ENCODE results near the gene LGR6.

Gene LGR6

DNA sequence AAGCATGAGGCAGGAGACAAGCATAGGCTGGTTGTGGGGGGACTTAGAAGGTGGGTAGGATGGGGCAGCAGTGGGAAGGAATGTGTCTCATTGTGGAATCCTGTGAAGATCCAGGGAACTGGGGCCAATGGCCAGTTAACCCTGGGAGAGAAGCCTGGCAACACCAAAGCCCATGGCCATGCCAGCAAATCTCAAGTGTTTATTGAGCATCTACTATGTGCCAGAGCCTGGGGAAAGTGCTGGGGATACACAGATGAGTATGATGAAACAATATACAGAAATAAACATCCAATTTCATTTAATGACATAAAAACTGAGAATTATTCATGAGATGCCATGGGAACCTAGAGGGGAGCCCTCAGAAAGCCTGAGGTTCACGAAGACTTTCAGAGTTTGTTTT is 17.4 kb downstream of the LGR6 start:
- TF ChIP-seq, protein P1, sequence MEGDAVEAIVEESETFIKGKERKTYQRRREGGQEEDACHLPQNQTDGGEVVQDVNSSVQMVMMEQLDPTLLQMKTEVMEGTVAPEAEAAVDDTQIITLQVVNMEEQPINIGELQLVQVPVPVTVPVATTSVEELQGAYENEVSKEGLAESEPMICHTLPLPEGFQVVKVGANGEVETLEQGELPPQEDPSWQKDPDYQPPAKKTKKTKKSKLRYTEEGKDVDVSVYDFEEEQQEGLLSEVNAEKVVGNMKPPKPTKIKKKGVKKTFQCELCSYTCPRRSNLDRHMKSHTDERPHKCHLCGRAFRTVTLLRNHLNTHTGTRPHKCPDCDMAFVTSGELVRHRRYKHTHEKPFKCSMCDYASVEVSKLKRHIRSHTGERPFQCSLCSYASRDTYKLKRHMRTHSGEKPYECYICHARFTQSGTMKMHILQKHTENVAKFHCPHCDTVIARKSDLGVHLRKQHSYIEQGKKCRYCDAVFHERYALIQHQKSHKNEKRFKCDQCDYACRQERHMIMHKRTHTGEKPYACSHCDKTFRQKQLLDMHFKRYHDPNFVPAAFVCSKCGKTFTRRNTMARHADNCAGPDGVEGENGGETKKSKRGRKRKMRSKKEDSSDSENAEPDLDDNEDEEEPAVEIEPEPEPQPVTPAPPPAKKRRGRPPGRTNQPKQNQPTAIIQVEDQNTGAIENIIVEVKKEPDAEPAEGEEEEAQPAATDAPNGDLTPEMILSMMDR (conservative IDR thresholded peaks at IDR 0.05; ENCODE audit: low read length) = no peak
- no peak for DNase-seq (ENCODE audit: low read depth)
- H3K4me3 ChIP-seq (ENCODE audit: low read length) = no peak overlapping the region

DNA sequence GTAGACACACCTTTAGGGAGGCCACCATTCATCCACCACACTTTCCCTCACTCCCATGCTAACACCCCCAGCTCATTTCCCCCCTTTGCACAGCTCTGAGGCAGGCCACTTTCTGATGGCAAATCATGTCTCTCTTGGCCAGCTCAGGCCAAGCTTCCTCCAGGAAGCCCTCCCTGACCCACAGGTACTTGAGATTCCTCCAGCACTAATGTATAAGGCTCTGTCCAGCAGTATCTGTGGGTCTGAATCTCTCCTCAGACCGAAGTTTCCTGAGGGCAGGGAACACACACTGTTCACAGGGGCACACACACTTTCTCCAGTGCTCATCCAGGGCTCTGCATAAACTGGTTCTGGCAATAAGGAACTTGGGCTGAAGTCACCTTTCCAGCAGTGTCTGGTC is 19.2 kb downstream of the LGR6 start:
- DNase-seq (ENCODE audit: low read depth) = no peak
- no peak overlapping the region for H3K4me3 ChIP-seq (ENCODE audit: low read length)
- TF ChIP-seq, protein P1 (conservative IDR thresholded peaks at IDR 0.05; ENCODE audit: low read length) = no peak

DNA sequence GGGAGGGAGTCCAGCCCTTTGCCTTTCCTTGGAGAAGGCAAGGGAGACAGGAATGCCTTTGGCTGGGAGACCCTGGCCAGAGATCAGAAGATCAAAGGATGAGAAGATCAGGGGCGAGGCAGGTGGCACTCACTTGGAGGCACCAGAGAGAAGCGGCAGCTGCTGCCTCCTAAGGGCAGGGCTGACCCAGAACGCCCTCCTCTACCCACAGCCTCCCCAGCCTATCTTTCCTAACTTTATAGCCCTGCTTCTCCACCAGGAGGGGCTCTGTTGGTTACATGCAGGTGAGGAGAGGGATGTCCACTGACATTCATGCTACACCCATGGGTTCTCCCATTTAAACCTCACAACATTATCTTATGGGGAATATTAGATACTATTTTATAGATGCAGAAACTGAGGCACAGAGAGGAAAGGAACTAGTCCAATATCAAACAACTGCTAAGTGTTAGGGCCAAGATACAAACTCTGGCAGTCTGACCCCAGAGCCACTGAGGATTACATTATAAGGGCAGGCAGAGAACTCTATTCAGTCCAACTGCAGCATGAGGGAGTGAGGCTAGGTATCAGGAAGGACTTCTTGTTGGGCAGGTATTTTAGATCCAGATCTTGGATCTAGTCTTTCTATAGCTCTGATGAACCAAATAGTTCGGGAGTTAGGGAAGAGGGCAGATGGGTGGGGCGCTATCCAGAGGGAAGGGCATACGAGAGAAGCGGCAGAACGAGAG is 19.9 kb downstream of the LGR6 start:
- DNase-seq (ENCODE audit: low read depth) = no peak
- no peak overlapping the region for H3K4me3 ChIP-seq (ENCODE audit: low read length)
- TF ChIP-seq, protein P1 (conservative IDR thresholded peaks at IDR 0.05; ENCODE audit: low read length) = no peak

DNA sequence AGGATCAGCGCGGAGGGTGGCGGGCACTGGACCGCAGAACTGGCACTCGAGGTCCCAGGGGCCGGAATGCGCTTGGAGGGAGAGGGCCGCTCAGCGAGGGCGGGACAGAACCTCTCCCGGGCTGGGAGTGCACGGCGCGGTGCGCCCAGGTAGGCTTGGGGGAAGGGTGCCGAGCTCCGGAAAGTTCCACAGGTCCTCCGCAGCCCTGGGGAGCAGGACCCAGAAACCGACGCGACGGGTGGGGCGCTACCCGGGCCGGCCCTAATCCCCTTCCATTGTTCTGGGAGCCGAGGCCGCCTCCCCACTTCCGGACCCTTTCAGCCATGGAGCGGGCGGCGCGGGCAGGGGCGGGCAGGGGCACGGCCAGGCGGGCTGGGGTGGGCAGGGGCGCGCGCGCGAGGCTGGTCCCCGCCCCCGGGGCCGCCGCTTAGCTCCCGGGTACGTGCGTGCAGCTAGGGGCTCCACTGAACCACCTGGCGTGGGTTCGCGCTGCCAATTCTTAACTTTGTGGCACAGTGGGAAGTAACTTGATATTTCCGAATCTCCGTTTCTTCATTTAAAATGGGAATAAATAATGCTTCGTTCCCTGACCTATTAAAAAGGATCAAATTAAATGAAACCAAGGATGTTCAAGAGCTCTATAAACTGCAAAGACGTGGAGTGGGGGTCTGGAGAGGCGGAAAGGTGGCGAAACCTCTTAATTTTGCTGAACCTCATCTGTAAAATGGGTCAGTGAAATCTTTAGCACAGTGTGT is 20.7 kb downstream of the LGR6 start:
- no peak overlapping the region for H3K4me3 ChIP-seq (ENCODE audit: low read length)
- DNase-seq (ENCODE audit: low read depth) = no peak
- TF ChIP-seq, protein P1 (conservative IDR thresholded peaks at IDR 0.05; ENCODE audit: low read length) = no peak

DNA sequence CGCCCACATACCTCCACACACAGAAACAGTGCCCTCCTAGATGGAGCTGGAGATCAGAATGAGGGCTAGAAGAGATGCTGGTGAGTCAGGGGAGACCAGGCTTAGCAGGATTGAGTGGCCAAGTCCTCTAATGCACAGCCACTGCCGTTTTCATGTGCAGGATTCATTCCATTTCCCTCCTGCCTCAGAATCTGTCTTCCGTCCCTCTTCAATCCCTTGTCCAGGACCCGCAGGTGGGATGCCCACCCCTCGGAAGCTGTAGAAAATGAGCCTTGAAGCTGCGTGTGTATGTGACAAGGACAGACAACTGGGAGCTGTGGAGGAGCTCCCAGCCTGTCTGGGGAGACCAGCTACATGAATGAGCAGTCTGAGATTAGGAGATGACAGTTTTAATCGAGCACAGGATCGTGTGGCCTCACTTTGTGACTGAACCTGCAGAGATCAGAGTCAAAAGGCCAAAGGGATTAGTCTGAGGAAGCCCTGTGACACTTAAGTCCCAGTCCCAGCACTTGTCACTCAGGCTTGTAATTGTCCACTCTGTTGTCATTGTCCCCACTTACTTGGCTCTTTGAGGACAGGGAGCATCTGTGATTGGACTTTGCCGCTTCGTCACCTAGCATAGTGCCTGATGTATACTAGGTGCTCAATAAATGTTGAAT is 22.0 kb downstream of the LGR6 start:
- DNase-seq (ENCODE audit: low read depth) = no peak
- no peak overlapping the region for H3K4me3 ChIP-seq (ENCODE audit: low read length)
- TF ChIP-seq, protein P1 (conservative IDR thresholded peaks at IDR 0.05; ENCODE audit: low read length) = no peak

DNA sequence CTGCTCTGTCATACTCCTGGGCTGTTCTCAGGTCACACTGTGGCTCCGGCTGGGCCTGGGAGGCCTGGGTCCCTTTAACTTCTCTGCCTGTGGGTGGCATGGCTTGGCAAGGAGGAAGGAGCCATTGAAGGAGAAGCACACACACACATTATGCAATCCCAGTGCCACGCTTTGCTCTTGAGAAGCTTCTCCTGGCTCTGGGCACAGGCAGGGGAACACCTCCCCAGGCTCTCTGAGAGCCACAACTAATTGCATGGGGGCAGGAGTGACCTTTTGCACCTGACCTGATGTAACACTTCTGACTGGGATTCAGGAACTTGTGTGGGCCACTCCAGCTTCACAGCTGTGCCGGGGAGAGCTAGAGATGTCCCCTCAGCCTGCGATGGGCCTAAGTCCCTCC is 23.1 kb downstream of the LGR6 start:
- DNase-seq (ENCODE audit: low read depth) = no peak
- H3K4me3 ChIP-seq (ENCODE audit: low read length) = no peak overlapping the region
- TF ChIP-seq, protein P1 (conservative IDR thresholded peaks at IDR 0.05; ENCODE audit: low read length) = no peak

Measured in AG10803 (cell line).